ENCODE measurements around the gene AGPAT1. TPM values are rescaled to one million over a fixed set of nuclear protein-coding genes. Genes with fewer than 3 reads are reported as not detected.

AGPAT1 gene
- total and polyA plus RNA-seq, 2 of the 13 experiments (the other 11 are each of a cell fraction or from before 2014, with no cell fraction given) = 51.3 to 139 TPM

DNA sequence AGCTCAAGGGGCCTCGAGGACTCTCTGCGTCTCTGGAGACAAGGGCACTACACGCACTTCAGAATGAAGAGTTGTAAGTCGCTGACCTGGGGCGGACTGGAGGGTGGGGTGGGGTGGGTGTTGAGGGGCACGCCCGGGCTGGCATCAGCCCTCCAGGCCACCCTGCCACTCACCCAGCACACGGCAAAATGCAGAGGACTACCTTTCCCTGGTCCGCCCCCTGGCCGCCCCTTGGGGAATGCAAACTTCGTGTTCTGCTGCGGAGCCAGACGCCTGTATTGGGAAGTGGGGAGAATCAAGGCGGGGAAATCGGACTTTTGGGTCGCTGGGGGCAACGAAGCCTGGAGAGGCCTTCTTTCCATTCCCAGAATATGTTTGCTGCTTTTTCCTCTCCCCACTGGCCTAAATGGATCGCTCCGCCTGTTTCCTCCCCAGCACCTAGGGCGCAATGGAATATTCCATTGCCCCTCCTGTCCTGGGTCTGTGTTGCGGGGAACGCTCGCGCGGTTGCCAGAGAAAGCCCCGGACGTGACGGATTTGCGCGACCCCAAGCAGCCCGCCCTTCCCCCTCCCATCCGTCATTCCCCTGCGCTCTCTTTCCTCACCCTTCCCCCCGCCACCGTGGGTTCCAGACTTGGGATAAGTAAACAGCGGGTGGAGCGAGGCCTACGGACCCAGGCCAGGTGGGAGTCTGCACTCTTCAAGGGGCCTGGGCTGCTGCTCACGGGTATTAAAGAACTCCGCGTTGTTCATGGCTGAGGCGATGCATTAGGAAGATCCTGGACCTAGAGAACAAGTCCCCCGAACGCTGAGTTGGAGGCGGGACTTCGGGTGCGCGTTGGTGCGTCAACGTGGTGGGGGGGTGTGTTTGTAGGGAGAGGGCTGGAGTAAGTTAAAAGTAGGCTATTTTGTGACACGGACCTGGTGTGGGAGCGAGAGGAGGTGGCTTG is 22.0 kb downstream of the AGPAT1 start, which contains the start of gene PPT2 (continued):
- TF ChIP-seq, protein P1, sequence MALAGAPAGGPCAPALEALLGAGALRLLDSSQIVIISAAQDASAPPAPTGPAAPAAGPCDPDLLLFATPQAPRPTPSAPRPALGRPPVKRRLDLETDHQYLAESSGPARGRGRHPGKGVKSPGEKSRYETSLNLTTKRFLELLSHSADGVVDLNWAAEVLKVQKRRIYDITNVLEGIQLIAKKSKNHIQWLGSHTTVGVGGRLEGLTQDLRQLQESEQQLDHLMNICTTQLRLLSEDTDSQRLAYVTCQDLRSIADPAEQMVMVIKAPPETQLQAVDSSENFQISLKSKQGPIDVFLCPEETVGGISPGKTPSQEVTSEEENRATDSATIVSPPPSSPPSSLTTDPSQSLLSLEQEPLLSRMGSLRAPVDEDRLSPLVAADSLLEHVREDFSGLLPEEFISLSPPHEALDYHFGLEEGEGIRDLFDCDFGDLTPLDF (CRISPR knock-in tag; IDR thresholded peaks at IDR 0.05) = peak; percentile 52; the same call in 1 of the 2 replicates
- TF ChIP-seq MXI1 (IDR thresholded peaks at IDR 0.05; ENCODE audit: borderline replicate concordance, low read depth, low read length) (peak; percentile 88), SIN3B (IDR thresholded peaks at IDR 0.05; ENCODE audit: low read length) (peak; percentile 73; the same call in 1 of the 2 replicates), ZKSCAN8 (CRISPR knock-in tag; IDR thresholded peaks at IDR 0.05; ENCODE audit: borderline replicate concordance) (peak; percentile 55; the same call in 1 of the 2 replicates), ZC3H13 (CRISPR knock-in tag; IDR thresholded peaks at IDR 0.05) (no peak; the same call in 1 of the 2 replicates), SMARCC2 (IDR thresholded peaks at IDR 0.05) (no peak), ZNF121 (CRISPR knock-in tag; IDR thresholded peaks at IDR 0.05) (0 out of 2 replicates have a peak, but pooled peaks have one; percentile 50), ZBTB20 (CRISPR knock-in tag; IDR thresholded peaks at IDR 0.05; ENCODE audit: borderline replicate concordance, low read depth) (no peak; the same call in 1 of the 2 replicates), CHD2 (IDR thresholded peaks at IDR 0.05; ENCODE audit: low read depth, low read length) (peak; percentile 90), ZNF383 (CRISPR knock-in tag; IDR thresholded peaks at IDR 0.05; ENCODE audit: borderline replicate concordance) (peak; percentile 24; the same call in 1 of the 2 replicates)
- TF ChIP-seq, protein P2, sequence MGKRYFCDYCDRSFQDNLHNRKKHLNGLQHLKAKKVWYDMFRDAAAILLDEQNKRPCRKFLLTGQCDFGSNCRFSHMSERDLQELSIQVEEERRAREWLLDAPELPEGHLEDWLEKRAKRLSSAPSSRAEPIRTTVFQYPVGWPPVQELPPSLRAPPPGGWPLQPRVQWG (CRISPR knock-in tag; IDR thresholded peaks at IDR 0.05; ENCODE audit: borderline replicate concordance, low read depth) = no peak
- TF ChIP-seq, protein P3, sequence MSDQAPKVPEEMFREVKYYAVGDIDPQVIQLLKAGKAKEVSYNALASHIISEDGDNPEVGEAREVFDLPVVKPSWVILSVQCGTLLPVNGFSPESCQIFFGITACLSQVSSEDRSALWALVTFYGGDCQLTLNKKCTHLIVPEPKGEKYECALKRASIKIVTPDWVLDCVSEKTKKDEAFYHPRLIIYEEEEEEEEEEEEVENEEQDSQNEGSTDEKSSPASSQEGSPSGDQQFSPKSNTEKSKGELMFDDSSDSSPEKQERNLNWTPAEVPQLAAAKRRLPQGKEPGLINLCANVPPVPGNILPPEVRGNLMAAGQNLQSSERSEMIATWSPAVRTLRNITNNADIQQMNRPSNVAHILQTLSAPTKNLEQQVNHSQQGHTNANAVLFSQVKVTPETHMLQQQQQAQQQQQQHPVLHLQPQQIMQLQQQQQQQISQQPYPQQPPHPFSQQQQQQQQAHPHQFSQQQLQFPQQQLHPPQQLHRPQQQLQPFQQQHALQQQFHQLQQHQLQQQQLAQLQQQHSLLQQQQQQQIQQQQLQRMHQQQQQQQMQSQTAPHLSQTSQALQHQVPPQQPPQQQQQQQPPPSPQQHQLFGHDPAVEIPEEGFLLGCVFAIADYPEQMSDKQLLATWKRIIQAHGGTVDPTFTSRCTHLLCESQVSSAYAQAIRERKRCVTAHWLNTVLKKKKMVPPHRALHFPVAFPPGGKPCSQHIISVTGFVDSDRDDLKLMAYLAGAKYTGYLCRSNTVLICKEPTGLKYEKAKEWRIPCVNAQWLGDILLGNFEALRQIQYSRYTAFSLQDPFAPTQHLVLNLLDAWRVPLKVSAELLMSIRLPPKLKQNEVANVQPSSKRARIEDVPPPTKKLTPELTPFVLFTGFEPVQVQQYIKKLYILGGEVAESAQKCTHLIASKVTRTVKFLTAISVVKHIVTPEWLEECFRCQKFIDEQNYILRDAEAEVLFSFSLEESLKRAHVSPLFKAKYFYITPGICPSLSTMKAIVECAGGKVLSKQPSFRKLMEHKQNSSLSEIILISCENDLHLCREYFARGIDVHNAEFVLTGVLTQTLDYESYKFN (CRISPR knock-in tag; conservative IDR thresholded peaks at IDR 0.05) = peak; percentile 73
- TF ChIP-seq, protein P4, sequence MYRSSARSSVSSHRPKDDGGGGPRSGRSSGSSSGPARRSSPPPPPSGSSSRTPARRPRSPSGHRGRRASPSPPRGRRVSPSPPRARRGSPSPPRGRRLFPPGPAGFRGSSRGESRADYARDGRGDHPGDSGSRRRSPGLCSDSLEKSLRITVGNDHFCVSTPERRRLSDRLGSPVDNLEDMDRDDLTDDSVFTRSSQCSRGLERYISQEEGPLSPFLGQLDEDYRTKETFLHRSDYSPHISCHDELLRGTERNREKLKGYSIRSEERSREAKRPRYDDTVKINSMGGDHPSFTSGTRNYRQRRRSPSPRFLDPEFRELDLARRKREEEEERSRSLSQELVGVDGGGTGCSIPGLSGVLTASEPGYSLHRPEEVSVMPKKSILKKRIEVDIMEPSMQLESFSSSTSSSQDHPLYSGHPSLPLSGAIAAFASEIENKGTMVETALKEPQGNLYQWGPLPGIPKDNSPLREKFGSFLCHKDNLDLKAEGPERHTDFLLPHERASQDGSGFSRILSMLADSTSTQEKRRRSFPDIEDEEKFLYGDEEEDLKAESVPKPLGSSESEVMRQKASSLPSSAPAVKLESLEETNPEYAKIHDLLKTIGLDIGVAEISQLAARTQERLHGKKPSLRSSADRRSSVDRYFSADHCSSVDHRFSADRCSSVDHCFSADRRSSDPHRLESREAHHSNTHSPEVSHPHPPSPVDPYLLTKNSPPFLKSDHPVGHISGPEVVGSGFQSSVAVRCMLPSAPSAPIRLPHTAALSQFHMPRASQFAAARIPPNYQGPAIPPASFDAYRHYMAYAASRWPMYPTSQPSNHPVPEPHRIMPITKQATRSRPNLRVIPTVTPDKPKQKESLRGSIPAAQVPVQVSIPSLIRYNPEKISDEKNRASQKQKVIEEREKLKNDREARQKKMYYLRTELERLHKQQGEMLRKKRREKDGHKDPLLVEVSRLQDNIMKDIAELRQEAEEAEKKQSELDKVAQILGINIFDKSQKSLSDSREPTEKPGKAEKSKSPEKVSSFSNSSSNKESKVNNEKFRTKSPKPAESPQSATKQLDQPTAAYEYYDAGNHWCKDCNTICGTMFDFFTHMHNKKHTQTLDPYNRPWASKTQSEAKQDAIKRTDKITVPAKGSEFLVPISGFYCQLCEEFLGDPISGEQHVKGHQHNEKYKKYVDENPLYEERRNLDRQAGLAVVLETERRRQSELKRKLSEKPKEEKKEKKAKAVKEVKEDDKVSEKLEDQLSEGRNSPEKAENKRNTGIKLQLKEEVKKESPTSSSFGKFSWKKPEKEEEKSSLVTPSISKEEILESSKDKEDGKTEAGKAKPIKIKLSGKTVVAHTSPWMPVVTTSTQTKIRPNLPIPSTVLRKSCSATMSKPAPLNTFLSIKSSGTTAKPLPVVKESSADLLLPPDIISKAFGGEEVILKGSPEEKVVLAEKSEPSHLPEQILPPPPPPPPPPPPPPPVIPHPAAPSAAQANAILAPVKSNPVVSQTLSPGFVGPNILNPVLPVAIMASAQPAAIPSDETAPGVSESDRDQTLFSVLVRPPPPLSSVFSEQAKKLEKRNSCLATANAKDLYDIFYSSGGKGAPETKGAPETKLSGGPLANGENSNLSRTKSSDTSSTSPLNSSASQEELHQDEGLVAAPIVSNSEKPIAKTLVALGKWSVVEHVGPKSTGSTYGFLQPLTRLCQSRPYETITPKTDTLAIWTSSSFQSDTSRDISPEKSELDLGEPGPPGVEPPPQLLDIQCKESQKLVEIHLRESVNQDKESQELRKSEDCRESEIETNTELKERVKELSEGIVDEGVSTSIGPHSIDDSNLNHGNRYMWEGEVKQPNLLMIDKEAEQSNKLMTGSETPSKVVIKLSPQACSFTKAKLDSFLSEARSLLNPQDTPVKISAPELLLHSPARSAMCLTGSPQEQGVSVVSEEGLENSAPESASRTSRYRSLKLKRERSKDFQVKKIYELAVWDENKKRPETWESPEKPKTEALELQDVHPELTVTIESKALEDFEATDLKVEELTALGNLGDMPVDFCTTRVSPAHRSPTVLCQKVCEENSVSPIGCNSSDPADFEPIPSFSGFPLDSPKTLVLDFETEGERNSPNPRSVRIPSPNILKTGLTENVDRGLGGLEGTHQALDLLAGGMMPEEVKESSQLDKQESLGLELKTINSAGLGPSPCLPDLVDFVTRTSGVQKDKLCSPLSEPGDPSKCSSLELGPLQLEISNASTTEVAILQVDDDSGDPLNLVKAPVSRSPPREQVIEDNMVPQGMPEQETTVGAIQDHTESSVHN (CRISPR knock-in tag; IDR thresholded peaks at IDR 0.05) = 0 out of 2 replicates have a peak, but pooled peaks have one; percentile 46
